ENCODE measurements around the gene PLCH1. TPM values are rescaled to one million over a fixed set of nuclear protein-coding genes. Genes with fewer than 3 reads are reported as not detected.

Gene PLCH1
- total and polyA plus RNA-seq, 2 donors (not counting 1 experiment from before 2014, with no cell fraction given): 0.27 TPM; not detected in 1

- TF ChIP-seq CTCF (IDR thresholded peaks at IDR 0.05): no peak
- H3K4me1 Mint-ChIP-seq: peaks cover 6% of the 10 kb centered on the region
- POLR2A ChIA-PET: no interaction called here
These were observed 379.6 kb downstream of the PLCH1 start for GRCh38 chr3:155365178-155365783.

GRCh38 chr3:155364492-155364891 lies 380.4 kb downstream of the PLCH1 start:
- H3K27me3 ChIP-seq (replicated peaks in 1 of 4; ENCODE audit: control extremely low read depth in 1 of 4, control insufficient read depth in 3 of 4, insufficient read depth in 4 of 4, low read length in 3 of 4): no peaks in the 10 kb centered on the region
- DNase-seq: no peak
- ChIA-PET POLR2A (no interaction called here), CTCF (no interaction called here)
- H3K4me1 Mint-ChIP-seq: peaks cover 6% of the 10 kb centered on the region
- H3K9me3 ChIP-seq (ENCODE audit: control extremely low read depth in 1 of 3, control insufficient read depth in 2 of 3, insufficient read depth in 1 of 3, low read length in 2 of 3): peaks cover 0 to 10% (median 9%) of the 10 kb centered on the region in 3 donors
- H3K9me3 Mint-ChIP-seq (ENCODE audit: insufficient read depth): peaks cover 7% of the 10 kb centered on the region
- H3K27ac Mint-ChIP-seq: no peak overlapping the region
- H4K20me1 ChIP-seq (ENCODE audit: control insufficient read depth, insufficient read depth, low read length, poor library complexity, severe bottlenecking): no peaks in the 10 kb centered on the region
- no peaks in the 10 kb centered on the region for H3K36me3 ChIP-seq (replicated peaks in 1 of 2; ENCODE audit: control extremely low read depth in 1 of 2, control insufficient read depth in 1 of 2, extremely low read depth in 1 of 2, insufficient read depth in 2 of 2, low read length in 1 of 2)
- intact Hi-C loops (cut with micrococcal nuclease): no loop called here
- H3K27ac ChIP-seq (ENCODE audit: low read length in 2 of 2): no peak overlapping the region
- H3K4me2 ChIP-seq (replicated peaks; ENCODE audit: low read depth, low read length, poor library complexity, severe bottlenecking): no peak overlapping the region
- no peaks in the 10 kb centered on the region for H3K79me2 ChIP-seq (ENCODE audit: control insufficient read depth, insufficient read depth, low read length)
- no peak for ATAC-seq (ENCODE audit: low read depth)
- H3K27me3 Mint-ChIP-seq: no peaks in the 10 kb centered on the region
- 100% methylated on average over 1 of the region's 2 CpGs for WGBS (ENCODE audit: insufficient coverage)
- H3K4me1 ChIP-seq (ENCODE audit: control insufficient read depth in 2 of 2, insufficient read depth in 2 of 2, low read length in 2 of 2): no peaks in the 10 kb centered on the region
- H3K4me3 ChIP-seq (ENCODE audit: control extremely low read depth in 1 of 5, extremely low read depth in 1 of 5, insufficient read depth in 1 of 5, low read depth in 2 of 5, low read length in 4 of 5): no peak overlapping the region
- no peak overlapping the region for H3K4me3 Mint-ChIP-seq
- H2AFZ ChIP-seq (ENCODE audit: insufficient read depth, low read depth, low read length, poor library complexity, severe bottlenecking): no peak overlapping the region
- TF ChIP-seq CTCF (IDR thresholded peaks at IDR 0.05) (no peak), EZH2 (IDR thresholded peaks at IDR 0.05; ENCODE audit: borderline replicate concordance, insufficient read depth, low read depth, low read length, poor library complexity, severe bottlenecking) (no peak)
- no peak overlapping the region for H3K9ac ChIP-seq (ENCODE audit: low read length)

More at GRCh38 chr3:155365178-155365783, 379.6 kb downstream of the PLCH1 start:
- WGBS (ENCODE audit: insufficient coverage): 100% methylated on average over 1 of the region's 1 CpG
- no peaks in the 10 kb centered on the region for H3K4me1 ChIP-seq (ENCODE audit: control insufficient read depth in 2 of 2, insufficient read depth in 2 of 2, low read length in 2 of 2)
- H3K9me3 ChIP-seq (ENCODE audit: control extremely low read depth in 1 of 3, control insufficient read depth in 2 of 3, insufficient read depth in 1 of 3, low read length in 2 of 3): peaks cover 0 to 10% (median 9%) of the 10 kb centered on the region in 3 donors
- no peak for DNase-seq
- Mint-ChIP-seq H3K4me3 (no peak overlapping the region), H3K27me3 (no peaks in the 10 kb centered on the region), H3K9me3 (ENCODE audit: insufficient read depth) (peaks cover 7% of the 10 kb centered on the region), H3K27ac (no peak overlapping the region)
- no peak overlapping the region for H2AFZ ChIP-seq (ENCODE audit: insufficient read depth, low read depth, low read length, poor library complexity, severe bottlenecking)
- CTCF ChIA-PET: no interaction called here
- H3K36me3 ChIP-seq (replicated peaks in 1 of 2; ENCODE audit: control extremely low read depth in 1 of 2, control insufficient read depth in 1 of 2, extremely low read depth in 1 of 2, insufficient read depth in 2 of 2, low read length in 1 of 2): no peaks in the 10 kb centered on the region
- no peak overlapping the region for H3K9ac ChIP-seq (ENCODE audit: low read length)
- no peaks in the 10 kb centered on the region for H3K27me3 ChIP-seq (replicated peaks in 1 of 4; ENCODE audit: control extremely low read depth in 1 of 4, control insufficient read depth in 3 of 4, insufficient read depth in 4 of 4, low read length in 3 of 4)
- H3K27ac ChIP-seq (ENCODE audit: low read length in 2 of 2): no peak overlapping the region
- H3K79me2 ChIP-seq (ENCODE audit: control insufficient read depth, insufficient read depth, low read length): no peaks in the 10 kb centered on the region
- H4K20me1 ChIP-seq (ENCODE audit: control insufficient read depth, insufficient read depth, low read length, poor library complexity, severe bottlenecking): no peaks in the 10 kb centered on the region
- intact Hi-C loops (cut with micrococcal nuclease): no loop called here
- ATAC-seq (ENCODE audit: low read depth): no peak
- no peak overlapping the region for H3K4me2 ChIP-seq (replicated peaks; ENCODE audit: low read depth, low read length, poor library complexity, severe bottlenecking)
- no peak overlapping the region for H3K4me3 ChIP-seq (ENCODE audit: control extremely low read depth in 1 of 5, extremely low read depth in 1 of 5, insufficient read depth in 1 of 5, low read depth in 2 of 5, low read length in 4 of 5)

Measured in B cell (primary cell).